ENCODE results near the gene SPATS2L.

Gene SPATS2L

DNA sequence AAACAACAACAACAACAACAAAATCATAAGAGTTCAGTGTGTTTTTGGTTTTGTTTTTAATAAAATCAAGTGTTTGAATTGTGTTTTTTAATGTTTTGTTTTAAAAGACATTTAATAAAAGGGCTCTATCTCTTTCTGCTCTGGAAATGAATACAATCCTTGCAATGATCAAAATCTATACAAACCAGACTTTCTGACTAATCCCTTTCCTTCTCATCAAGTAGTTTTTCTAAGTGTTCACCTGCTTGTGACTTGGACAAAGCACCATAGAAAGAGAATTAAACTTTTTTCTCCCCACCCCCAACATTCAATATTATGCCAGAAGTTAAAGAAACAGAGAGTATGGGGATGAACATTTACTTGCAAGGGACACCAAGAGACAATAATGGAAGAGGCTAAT is 142.0 kb downstream of the SPATS2L start:
- no peak for DNase-seq

DNA sequence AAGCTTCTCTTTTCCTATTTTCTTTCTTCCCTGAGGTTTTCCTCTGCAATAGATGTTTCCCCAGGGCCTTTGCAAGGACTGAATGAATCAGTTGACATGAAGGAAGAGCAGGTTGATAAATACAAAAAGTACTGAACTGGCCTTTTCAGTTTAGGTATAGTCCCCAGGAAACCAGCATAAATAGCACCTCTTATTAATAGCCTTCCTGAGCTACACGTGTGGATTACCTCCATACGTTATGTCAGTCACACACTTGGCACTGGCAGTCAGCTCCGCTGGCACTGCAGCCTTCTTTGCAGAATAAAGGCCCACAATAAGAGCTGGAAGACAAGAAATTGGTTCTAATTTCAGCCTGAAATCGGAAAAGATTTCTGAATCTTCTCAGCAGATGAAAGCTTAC is 142.7 kb downstream of the SPATS2L start:
- DNase-seq, result no peak

- no peak for DNase-seq
Measured at GRCh38 chr2:200450288-200450687, 143.8 kb downstream of the SPATS2L start.

- no peak for DNase-seq
Measured at GRCh38 chr2:200451511-200451910, 145.0 kb downstream of the SPATS2L start.

DNA sequence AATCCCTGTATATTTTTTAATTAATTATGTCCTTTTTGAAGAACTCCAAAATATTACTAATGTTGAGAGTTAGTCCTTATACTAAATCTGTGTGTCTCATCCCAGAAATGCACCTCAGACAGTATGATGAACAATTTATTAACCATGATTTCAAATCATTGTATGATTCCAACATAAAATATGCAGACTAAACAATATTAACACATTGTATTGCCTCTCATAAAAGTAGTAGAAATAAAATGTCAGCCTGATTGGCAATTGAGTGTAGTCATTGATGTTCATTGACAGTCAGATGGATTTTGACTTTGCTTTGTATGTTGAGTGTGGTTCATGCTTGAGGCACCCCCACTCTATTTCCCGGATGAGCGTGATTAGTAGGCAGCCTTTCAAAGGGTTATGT is 145.9 kb downstream of the SPATS2L start:
- DNase-seq, result no peak

- DNase-seq, result no peak
Measured at GRCh38 chr2:200453142-200453852, 146.8 kb downstream of the SPATS2L start.

- DNase-seq, result no peak
Measured at GRCh38 chr2:200453853-200454534, 147.5 kb downstream of the SPATS2L start.

DNA sequence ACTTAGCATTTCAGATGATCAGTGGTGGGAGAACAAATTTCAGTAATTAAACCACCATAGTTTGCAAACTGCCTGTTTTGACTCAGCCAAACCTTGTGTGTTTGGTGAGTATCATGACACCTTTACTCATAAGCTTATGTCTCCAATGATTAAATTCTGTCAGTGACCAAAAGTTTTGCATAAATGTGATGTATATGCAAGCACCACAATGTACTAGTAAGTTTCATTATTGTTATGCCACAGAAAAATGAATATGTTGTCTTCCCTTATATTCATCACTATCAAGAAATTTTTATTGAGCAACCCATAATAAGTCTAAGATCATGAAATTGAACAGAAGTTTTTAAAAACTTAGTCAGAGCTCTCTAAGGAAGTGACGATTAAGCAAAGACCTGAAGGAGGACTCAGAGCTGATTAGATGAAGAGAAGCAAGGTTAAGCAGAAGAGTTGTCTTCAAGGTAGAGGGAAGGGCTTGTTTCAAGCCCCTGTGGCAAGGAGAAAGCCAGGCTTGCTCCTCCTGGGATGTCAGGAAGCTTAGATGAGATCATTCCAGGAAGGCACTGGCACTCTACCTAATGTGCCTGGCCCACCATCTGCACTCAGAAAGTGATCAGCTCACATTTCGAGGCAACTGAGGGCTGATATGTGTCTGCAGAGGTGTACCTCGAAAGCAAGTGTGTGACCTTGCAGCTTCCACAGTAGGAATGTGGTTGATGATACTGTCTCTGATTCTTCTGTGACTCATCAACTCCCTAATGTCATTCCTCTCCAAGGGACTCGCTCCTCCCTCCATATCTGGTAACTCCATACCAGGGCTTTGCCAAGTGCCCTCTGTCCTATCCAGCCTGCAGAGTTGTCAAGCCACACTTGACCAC is 148.7 kb downstream of the SPATS2L start:
- no peak for DNase-seq

DNA sequence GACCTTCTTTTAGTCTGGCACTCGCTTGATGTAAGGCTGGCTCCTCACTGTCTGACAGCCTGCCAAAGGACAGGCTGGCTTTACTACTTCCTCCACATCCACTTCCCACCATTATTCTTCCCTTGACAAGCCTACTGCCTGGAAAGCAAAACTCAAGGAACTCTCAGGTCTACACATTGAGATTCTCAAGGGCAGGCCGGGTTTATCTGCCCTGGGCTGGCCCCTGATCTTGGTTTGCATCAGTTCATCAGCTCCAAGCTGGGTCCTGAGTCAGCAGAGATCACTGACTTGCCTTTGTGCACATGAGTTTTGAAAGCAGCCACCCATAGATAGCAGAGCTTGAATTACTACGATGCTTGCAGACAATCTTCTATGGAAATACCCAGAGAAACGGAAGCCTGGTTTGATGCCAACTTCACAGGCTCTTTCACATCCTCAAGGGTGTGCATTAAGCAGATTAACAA is 149.5 kb downstream of the SPATS2L start:
- no peak for DNase-seq

- DNase-seq, result no peak
Measured at GRCh38 chr2:200456567-200456966, 150.1 kb downstream of the SPATS2L start.

GRCh38 chr2:200459101-200459500 is 152.6 kb downstream of the SPATS2L start:
- DNase-seq, result no peak

- DNase-seq, result no peak
Measured at GRCh38 chr2:200461846-200462710, 155.6 kb downstream of the SPATS2L start.

- no peak for DNase-seq
Measured at GRCh38 chr2:200463452-200463851, 157.0 kb downstream of the SPATS2L start.

- no peak for DNase-seq
Measured at GRCh38 chr2:200466425-200467418, 160.2 kb downstream of the SPATS2L start.

DNA sequence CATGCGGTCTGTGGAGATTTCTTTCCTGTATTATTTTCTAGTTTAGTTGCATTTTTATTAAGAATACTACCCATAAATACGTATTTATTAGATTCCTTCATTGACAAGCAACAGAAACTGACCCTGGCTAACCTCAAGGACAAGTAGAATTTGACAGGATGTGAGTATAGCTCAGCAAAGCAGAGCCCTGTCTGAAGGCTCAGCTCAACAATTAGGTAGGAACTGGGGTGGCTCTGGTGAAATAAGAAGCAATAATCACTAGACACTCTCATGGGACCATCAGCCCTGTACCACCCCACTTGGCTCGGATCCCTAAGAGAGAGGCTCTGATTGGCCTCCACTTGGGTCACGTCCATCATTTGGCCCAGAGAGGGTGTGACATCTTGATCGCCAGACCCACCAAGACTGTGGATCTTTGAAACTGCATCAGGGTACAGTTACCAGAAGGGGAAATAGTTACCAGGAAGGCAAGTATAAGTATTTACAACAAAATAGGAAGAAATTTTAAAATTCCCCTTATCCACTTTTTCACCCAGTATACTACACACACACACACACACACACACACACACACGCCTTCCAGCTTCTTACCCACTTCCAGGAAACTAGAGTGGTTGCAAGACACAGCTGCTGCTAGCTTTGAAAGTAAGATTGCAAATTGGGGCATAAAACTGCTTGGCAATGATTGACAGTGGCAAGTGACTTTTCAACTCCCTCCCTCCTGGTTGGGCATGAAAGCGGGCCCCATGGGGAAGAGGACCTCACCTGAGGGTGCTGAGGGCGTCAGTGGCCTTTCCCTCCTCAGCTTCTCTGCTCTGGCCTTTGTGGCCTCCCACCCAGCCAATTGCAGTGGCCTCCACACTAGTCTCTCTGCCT is 161.6 kb downstream of the SPATS2L start:
- no peak for DNase-seq

GRCh38 chr2:200469708-200470211 is 163.3 kb downstream of the SPATS2L start:
- DNase-seq, result no peak

- DNase-seq, result peak in 2 of 3 experiments; percentile 10 to 45
Measured at GRCh38 chr2:200470230-200470629, 163.7 kb downstream of the SPATS2L start.

- DNase-seq, result peak in 2 of 3 experiments; percentile 27 to 71
Measured at GRCh38 chr2:200471324-200471848, 164.9 kb downstream of the SPATS2L start.

DNA sequence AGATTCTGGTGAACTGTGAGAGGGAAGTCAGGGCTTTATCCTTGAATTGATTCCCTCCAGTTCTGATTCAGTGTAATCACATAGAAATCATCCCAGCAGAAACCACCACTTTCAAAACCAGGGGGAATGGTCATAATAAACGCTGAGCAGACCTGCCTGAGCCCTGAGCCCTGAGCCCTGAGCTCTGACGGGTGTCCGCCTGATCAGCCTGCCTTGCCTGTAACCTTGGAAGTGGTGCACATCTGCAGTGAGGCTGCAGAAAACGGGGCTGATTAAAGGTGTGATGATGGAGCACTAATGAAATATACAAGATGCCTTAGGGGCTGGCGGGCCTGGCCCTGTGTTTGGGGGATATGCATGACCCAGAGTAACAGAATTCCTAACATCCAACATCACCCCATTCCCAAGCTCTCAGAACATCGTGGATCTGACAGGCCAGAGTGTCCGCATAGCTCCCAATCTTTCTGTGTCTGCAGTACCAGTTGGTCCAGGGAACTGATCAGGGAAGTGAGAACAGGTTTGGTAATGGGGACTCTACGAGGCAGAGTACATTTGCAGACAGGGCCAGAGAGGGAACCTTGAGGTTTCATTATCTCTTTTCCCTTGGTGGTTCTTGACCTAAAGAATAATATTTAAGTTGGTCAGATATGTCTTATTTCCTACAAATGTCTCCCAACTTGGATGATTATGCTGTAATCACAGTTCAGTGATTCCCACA is 165.6 kb downstream of the SPATS2L start:
- no peak for DNase-seq

Measured in NCI-H1417 (cell line).